ENCODE measurements around the gene TNXB. TPM values are rescaled to one million over a fixed set of nuclear protein-coding genes. Genes with fewer than 3 reads are reported as not detected.

TNXB gene
- total and polyA plus RNA-seq, 9 of the 15 experiments (the other 6 are each of a cell fraction or from before 2014, with no cell fraction given): 0.14 to 28.1 (median 12.4) TPM

DNA sequence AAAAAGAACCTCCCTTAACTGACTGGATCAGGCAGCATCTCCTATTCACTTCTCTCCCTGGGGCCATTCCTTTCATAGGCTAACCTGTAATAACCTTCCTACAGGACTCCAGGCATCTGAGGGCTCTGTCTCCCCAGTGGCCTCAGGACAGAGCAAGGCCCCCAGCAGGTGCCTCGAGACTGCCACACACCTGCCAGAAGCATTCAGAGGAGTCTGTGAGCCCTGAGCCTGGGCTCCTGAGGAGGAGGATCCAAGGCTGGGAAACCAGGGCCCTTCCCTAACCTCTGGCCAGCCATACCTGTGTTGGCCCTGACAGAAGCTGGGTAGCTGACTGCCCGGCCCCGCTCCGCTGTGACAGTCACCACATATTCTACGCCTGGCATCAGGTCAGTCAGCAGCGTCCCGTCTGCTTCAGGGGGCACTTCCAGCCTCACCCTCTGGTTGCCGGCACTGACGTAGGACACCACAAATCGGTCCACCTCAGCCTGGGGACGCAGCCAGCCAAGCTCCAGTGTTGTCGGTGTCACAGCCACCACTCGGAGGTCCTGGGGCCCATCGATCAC lies 20.6 kb downstream of the TNXB start:
- FAIRE-seq: no peak

More for the DNA sequence above, 20.6 kb downstream of the TNXB start:
- in situ Hi-C loops (cut with MboI) (no loop called here), intact Hi-C loops (cut with micrococcal nuclease) (no loop called here)
- H3K9me1 ChIP-seq (ENCODE audit: control insufficient read depth, insufficient read depth, low read length): no peaks in the 10 kb centered on the region
- no peaks in the 10 kb centered on the region for H3K9me3 ChIP-seq (replicated peaks; ENCODE audit: control insufficient read depth, insufficient read depth, low read depth, low read length)
- ATAC-seq (no peak), DNase-seq (ENCODE audit: extremely low read depth in 1 of 4, low spot score in 3 of 4) (no peak)
- H3K9ac ChIP-seq (ENCODE audit: insufficient read depth in 1 of 2, low read depth in 2 of 2, low read length in 2 of 2): no peak overlapping the region; a peak in 1 of 4 replicates
- WGBS (ENCODE audit: insufficient coverage, low coverage, missing lambda C conversion rate): 56% methylated on average over 14 of the region's 14 CpGs
- ChIA-PET POLR2A (interaction anchor here (0.6 to 0.8 kb wide), 2 partner anchors 11 to 367 kb away, joined by 3 to 5 read pairs; partner anchors contain the start of gene LY6G6C), CTCF (ENCODE audit: low intra/inter-chr PET ratio) (no interaction called here)
- H3K36me3 ChIP-seq (ENCODE audit: control insufficient read depth, insufficient read depth, low read length): no peaks in the 10 kb centered on the region
- TF ChIP-seq SOX6 (IDR thresholded peaks at IDR 0.05) (no peak), TAF7 (tag; IDR thresholded peaks at IDR 0.05) (no peak), PRPF4 (IDR thresholded peaks at IDR 0.05; ENCODE audit: insufficient read depth, low read depth, low read length, poor library complexity, severe bottlenecking) (no peak), CAMTA2 (CRISPR knock-in tag; conservative IDR thresholded peaks at IDR 0.05) (no peak), MCM5 (IDR thresholded peaks at IDR 0.05; ENCODE audit: low read depth) (no peak), BCL6 (CRISPR knock-in tag; IDR thresholded peaks at IDR 0.05) (no peak), ZNF274 (IDR thresholded peaks at IDR 0.05; ENCODE audit: borderline replicate concordance, low read depth, low read length) (no peak)
- TF ChIP-seq, protein P1, sequence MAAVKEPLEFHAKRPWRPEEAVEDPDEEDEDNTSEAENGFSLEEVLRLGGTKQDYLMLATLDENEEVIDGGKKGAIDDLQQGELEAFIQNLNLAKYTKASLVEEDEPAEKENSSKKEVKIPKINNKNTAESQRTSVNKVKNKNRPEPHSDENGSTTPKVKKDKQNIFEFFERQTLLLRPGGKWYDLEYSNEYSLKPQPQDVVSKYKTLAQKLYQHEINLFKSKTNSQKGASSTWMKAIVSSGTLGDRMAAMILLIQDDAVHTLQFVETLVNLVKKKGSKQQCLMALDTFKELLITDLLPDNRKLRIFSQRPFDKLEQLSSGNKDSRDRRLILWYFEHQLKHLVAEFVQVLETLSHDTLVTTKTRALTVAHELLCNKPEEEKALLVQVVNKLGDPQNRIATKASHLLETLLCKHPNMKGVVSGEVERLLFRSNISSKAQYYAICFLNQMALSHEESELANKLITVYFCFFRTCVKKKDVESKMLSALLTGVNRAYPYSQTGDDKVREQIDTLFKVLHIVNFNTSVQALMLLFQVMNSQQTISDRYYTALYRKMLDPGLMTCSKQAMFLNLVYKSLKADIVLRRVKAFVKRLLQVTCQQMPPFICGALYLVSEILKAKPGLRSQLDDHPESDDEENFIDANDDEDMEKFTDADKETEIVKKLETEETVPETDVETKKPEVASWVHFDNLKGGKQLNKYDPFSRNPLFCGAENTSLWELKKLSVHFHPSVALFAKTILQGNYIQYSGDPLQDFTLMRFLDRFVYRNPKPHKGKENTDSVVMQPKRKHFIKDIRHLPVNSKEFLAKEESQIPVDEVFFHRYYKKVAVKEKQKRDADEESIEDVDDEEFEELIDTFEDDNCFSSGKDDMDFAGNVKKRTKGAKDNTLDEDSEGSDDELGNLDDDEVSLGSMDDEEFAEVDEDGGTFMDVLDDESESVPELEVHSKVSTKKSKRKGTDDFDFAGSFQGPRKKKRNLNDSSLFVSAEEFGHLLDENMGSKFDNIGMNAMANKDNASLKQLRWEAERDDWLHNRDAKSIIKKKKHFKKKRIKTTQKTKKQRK (IDR thresholded peaks at IDR 0.05; ENCODE audit: borderline replicate concordance, low read depth, low read length): no peak
- no peaks in the 10 kb centered on the region for H3K79me2 ChIP-seq (ENCODE audit: control insufficient read depth, insufficient read depth, low read length)
- no peak overlapping the region for H3K27ac ChIP-seq (ENCODE audit: extremely low read depth, low read depth, low read length)
- H3K4me2 ChIP-seq (ENCODE audit: insufficient read depth, low read length): no peak overlapping the region
- no peak overlapping the region for H2AFZ ChIP-seq (ENCODE audit: low read depth, low read length)
- H3K27me3 ChIP-seq (ENCODE audit: control insufficient read depth in 2 of 2, insufficient read depth in 2 of 2, low read length in 2 of 2): peaks cover 14 to 44% of the 10 kb centered on the region in 2 experiments
- H4K20me1 ChIP-seq (replicated peaks; ENCODE audit: control insufficient read depth, insufficient read depth, low read length): no peaks in the 10 kb centered on the region
- no TSS peak for BruUV-seq (replicated peaks)
- no peak overlapping the region for H3K4me3 ChIP-seq
- peaks cover 8 to 32% of the 10 kb centered on the region in 2 experiments for H3K4me1 ChIP-seq (replicated peaks in 1 of 2; ENCODE audit: control insufficient read depth in 2 of 2, insufficient read depth in 2 of 2, low read length in 2 of 2)

All from K562 (cell line).